AG04450 (cell line): ENCODE results near the gene TBX5. TPM values are rescaled to one million over a fixed set of nuclear protein-coding genes. Genes with fewer than 3 reads are reported as not detected.
A peak's percentile ranks its signal among the peaks of the same experiment; 100 is the strongest.

ENCODE experiments used
- CTCF ChIA-PET: fragments of 300-600, 350-600 bp; formaldehyde crosslinking; extraction: SDS; loops from one replicate; lab custom pipeline; 2022; ENCODE audit warnings: antibody characterized with exemption, inconsistent platforms; lab: Charles Lee
- POLR2A ChIA-PET: fragments of 350-600 bp; formaldehyde crosslinking; extraction: SDS; loops from one replicate; lab custom pipeline; 2021; ENCODE audit warnings: antibody characterized with exemption, inconsistent platforms; lab: Yijun Ruan, JAX
- DNase-seq: peaks from one replicate; pipeline ENCODE4 v3.0.0-alpha.2; 2011; ENCODE audit warnings: low read depth, low spot score
- H3K27ac ChIP-seq: one replicate; pipeline ENCODE4 v1.5.1; 2012; ENCODE audit warnings: low read depth, low read length, control low read depth
- H3K27me3 ChIP-seq: one replicate; pipeline ENCODE4 v1.6.0; 2012; ENCODE audit warnings: low read length; ENCODE audit not compliant: control insufficient read depth, insufficient read depth
- H3K4me3 ChIP-seq: 2 replicates; pipeline ENCODE4 v1.5.1; 2011; ENCODE audit warnings: mild to moderate bottlenecking, low read depth, low read length, control low read depth
- H3K9me3 ChIP-seq: 2 replicates; pipeline ENCODE4 v1.5.1; 2012; ENCODE audit warnings: low read length; ENCODE audit not compliant: control insufficient read depth, insufficient read depth
- CTCF ChIP-seq: IDR thresholded peaks from 2 replicates; pipeline ENCODE4 v1.5.1; 2011; ENCODE audit warnings: low read depth, low read length, control low read depth, inconsistent platforms
- polyA plus RNA-seq: library from polyadenylated mRNA; depleted of rRNA; stranded (reverse); fragments of >200 nt; gene quantifications from 2 replicates; pipeline ENCODE4 v1.2.3, GENCODE V29; 2011

The TBX5 gene
- polyA plus RNA-seq, 1 experiment = 16.8 TPM

- Histone ChIP-seq H3K9me3 (no peaks in the 10 kb centered on the region), H3K4me3 (no peak overlapping the region), H3K27ac (no peak overlapping the region), H3K27me3 (no peaks in the 10 kb centered on the region)
- ChIA-PET CTCF (interaction anchor here (1.1 kb wide), 1 partner anchor 349 kb away, joined by 3 read pairs; no protein-coding TSS in a partner anchor), POLR2A (no interaction called here)
- no peak for TF ChIP-seq CTCF
- no peak for DNase-seq
Observed at GRCh38 chr12:114314974-114315720, 90.8 kb downstream of the TBX5 start.

GRCh38 chr12:114314403-114314802 lies 91.5 kb downstream of the TBX5 start:
- Histone ChIP-seq H3K4me3 (no peak overlapping the region), H3K27ac (no peak overlapping the region), H3K9me3 (no peaks in the 10 kb centered on the region), H3K27me3 (no peaks in the 10 kb centered on the region)
- ChIA-PET CTCF (interaction anchor here (2.9 kb wide), 1 partner anchor 194 kb away, joined by 8 read pairs; no protein-coding TSS in a partner anchor), POLR2A (no interaction called here)
- DNase-seq = no peak
- no peak for TF ChIP-seq CTCF

GRCh38 chr12:114313910-114314309 lies 92.0 kb downstream of the TBX5 start:
- H3K9me3 ChIP-seq = no peaks in the 10 kb centered on the region
- ChIA-PET CTCF (interaction anchor here (1.0 to 2.9 kb wide), 3 partner anchors 79 to 333 kb away, joined by 3 to 8 read pairs (median 5); no protein-coding TSS in a partner anchor), POLR2A (interaction anchor here (0.6 kb wide), 1 partner anchor 150 kb away, joined by 3 read pairs; no protein-coding TSS in a partner anchor)
- no peaks in the 10 kb centered on the region for H3K27me3 ChIP-seq
- no peak for DNase-seq
- H3K4me3 ChIP-seq = no peak overlapping the region
- peak; percentile 22 for TF ChIP-seq CTCF
- no peak overlapping the region for H3K27ac ChIP-seq

GRCh38 chr12:114311974-114312373 lies 94.0 kb downstream of the TBX5 start:
- Histone ChIP-seq H3K4me3 (no peak overlapping the region), H3K9me3 (no peaks in the 10 kb centered on the region), H3K27ac (peak overlapping the region; percentile 42), H3K27me3 (no peaks in the 10 kb centered on the region)
- ChIA-PET CTCF (interaction anchor here (2.9 kb wide), 1 partner anchor 196 kb away, joined by 8 read pairs; no protein-coding TSS in a partner anchor), POLR2A (interaction anchor here (0.6 kb wide), 1 partner anchor 1194 kb away, joined by 3 read pairs; no protein-coding TSS in a partner anchor)
- no peak for TF ChIP-seq CTCF
- no peak for DNase-seq

GRCh38 chr12:114306646-114307045 lies 99.3 kb downstream of the TBX5 start:
- DNase-seq = no peak
- Histone ChIP-seq H3K4me3 (no peak overlapping the region), H3K9me3 (no peaks in the 10 kb centered on the region), H3K27me3 (peaks cover 2% of the 10 kb centered on the region), H3K27ac (no peak overlapping the region)
- TF ChIP-seq CTCF = no peak
- ChIA-PET POLR2A (interaction anchor here (0.6 kb wide), 1 partner anchor 15 kb away, joined by 3 read pairs; no protein-coding TSS in a partner anchor), CTCF (interaction anchor here (1.4 kb wide), 1 partner anchor 326 kb away, joined by 4 read pairs; no protein-coding TSS in a partner anchor)
